Ectodermal cell (in vitro differentiated cells): ENCODE data around the gene FAF1.

ENCODE experiments used
- H3K27ac ChIP-seq: 2 replicates; pipeline ENCODE4 v1.7.0; 2013; ENCODE audit warnings: mild to moderate bottlenecking, low read depth, low read length; ENCODE audit not compliant: insufficient read depth, poor library complexity, severe bottlenecking
- H3K27me3 ChIP-seq: 2 replicates; pipeline ENCODE4 v1.7.0; 2013; ENCODE audit warnings: mild to moderate bottlenecking, low read length; ENCODE audit not compliant: insufficient read depth, control insufficient read depth, poor library complexity, severe bottlenecking
- H3K36me3 ChIP-seq: one replicate; pipeline ENCODE4 v1.7.0; 2013; ENCODE audit warnings: low read length; ENCODE audit not compliant: control insufficient read depth, insufficient read depth
- H3K4me1 ChIP-seq: one replicate; pipeline ENCODE4 v1.7.0; 2013; ENCODE audit warnings: low read length; ENCODE audit not compliant: control insufficient read depth, insufficient read depth
- H3K4me3 ChIP-seq: 2 replicates; pipeline ENCODE4 v1.7.0; 2013; ENCODE audit warnings: low read depth, low read length, control low read depth; ENCODE audit not compliant: insufficient read depth
- H3K9me3 ChIP-seq: 2 replicates; pipeline ENCODE4 v1.7.0; 2013; ENCODE audit warnings: mild to moderate bottlenecking, low read length, moderate library complexity; ENCODE audit not compliant: control insufficient read depth
- WGBS, 2 experiments: methylation state at CpG; one replicate each; pipeline ENCODE4 v1.1.7; 2013; ENCODE audit warnings: missing lambda C conversion rate in 2 of 2; 5-methylcytosine and 5-hydroxymethylcytosine counted together

Gene FAF1

GRCh38 chr1:50462964-50463363, 497.1 kb downstream of the FAF1 start:
- WGBS, 2 experiments = 87 to 92% methylated on average over 2 of the region's 2 CpGs
- no peak overlapping the region for H3K4me3 ChIP-seq
- H3K27me3 ChIP-seq = no peaks in the 10 kb centered on the region
- no peaks in the 10 kb centered on the region for H3K4me1 ChIP-seq
- no peaks in the 10 kb centered on the region for H3K36me3 ChIP-seq
- H3K9me3 ChIP-seq = no peaks in the 10 kb centered on the region
- no peak overlapping the region for H3K27ac ChIP-seq

GRCh38 chr1:50458507-50458906, 501.6 kb downstream of the FAF1 start:
- H3K36me3 ChIP-seq = no peaks in the 10 kb centered on the region
- no peaks in the 10 kb centered on the region for H3K4me1 ChIP-seq
- no peaks in the 10 kb centered on the region for H3K9me3 ChIP-seq
- H3K27ac ChIP-seq = no peak overlapping the region
- 96 to 98% methylated on average over 4 to 5 of the region's 5 CpGs for WGBS, 2 experiments
- no peak overlapping the region for H3K4me3 ChIP-seq
- no peaks in the 10 kb centered on the region for H3K27me3 ChIP-seq

GRCh38 chr1:50454911-50455310, 505.2 kb downstream of the FAF1 start:
- H3K4me1 ChIP-seq = no peaks in the 10 kb centered on the region
- no peaks in the 10 kb centered on the region for H3K27me3 ChIP-seq
- WGBS, 2 experiments = 79 to 93% methylated on average over 1 of the region's 1 CpG
- H3K4me3 ChIP-seq = no peak overlapping the region
- H3K27ac ChIP-seq = no peak overlapping the region
- H3K9me3 ChIP-seq = no peaks in the 10 kb centered on the region
- H3K36me3 ChIP-seq = no peaks in the 10 kb centered on the region

GRCh38 chr1:50453266-50453665, 506.8 kb downstream of the FAF1 start:
- Histone ChIP-seq H3K27ac (no peak overlapping the region), H3K36me3 (no peaks in the 10 kb centered on the region), H3K9me3 (no peaks in the 10 kb centered on the region), H3K4me1 (no peaks in the 10 kb centered on the region), H3K4me3 (no peak overlapping the region), H3K27me3 (no peaks in the 10 kb centered on the region)
- 70 to 73% methylated on average over 6 to 7 of the region's 7 CpGs for WGBS, 2 experiments

DNA sequence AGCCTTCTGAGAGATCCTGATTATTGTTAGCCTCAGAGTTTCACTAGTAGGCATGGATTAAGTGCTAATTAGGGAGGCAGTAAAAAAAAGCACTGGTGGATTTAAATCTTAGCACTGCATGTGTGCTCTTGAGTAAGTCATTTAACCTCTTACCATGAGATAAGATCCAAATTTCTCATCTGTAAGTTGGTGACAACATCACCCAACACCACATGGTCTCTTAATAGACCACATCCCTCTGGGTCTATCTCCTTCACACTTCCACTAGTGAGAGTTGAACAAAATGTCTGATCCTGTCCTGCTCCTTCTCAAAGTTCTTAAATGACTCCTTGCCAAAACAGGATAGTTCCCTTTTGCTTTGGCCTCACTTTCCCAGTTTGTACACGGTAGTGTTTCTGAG, 507.4 kb downstream of the FAF1 start:
- no peaks in the 10 kb centered on the region for H3K36me3 ChIP-seq
- 84 to 100% methylated on average over 1 of the region's 1 CpG for WGBS, 2 experiments

GRCh38 chr1:50450861-50451653, 509.0 kb downstream of the FAF1 start:
- Histone ChIP-seq H3K27ac (no peak overlapping the region), H3K4me3 (no peak overlapping the region), H3K4me1 (no peaks in the 10 kb centered on the region), H3K36me3 (no peaks in the 10 kb centered on the region), H3K9me3 (no peaks in the 10 kb centered on the region), H3K27me3 (no peaks in the 10 kb centered on the region)
- WGBS, 2 experiments = 85% methylated on average over 3 of the region's 4 CpGs

More for the DNA sequence above, 507.4 kb downstream of the FAF1 start:
- H3K4me3 ChIP-seq = no peak overlapping the region
- no peaks in the 10 kb centered on the region for H3K4me1 ChIP-seq
- H3K27ac ChIP-seq = no peak overlapping the region
- no peaks in the 10 kb centered on the region for H3K9me3 ChIP-seq
- H3K27me3 ChIP-seq = no peaks in the 10 kb centered on the region

- Histone ChIP-seq H3K36me3 (no peaks in the 10 kb centered on the region), H3K27ac (no peak overlapping the region), H3K4me3 (no peak overlapping the region), H3K4me1 (no peaks in the 10 kb centered on the region), H3K9me3 (no peaks in the 10 kb centered on the region), H3K27me3 (no peaks in the 10 kb centered on the region)
- 100% methylated on average over 1 of the region's 1 CpG; no CpG with 5 or more reads in 1 of the 2 experiments for WGBS, 2 experiments
Measured at GRCh38 chr1:50447961-50448360, 512.1 kb downstream of the FAF1 start.

DNA sequence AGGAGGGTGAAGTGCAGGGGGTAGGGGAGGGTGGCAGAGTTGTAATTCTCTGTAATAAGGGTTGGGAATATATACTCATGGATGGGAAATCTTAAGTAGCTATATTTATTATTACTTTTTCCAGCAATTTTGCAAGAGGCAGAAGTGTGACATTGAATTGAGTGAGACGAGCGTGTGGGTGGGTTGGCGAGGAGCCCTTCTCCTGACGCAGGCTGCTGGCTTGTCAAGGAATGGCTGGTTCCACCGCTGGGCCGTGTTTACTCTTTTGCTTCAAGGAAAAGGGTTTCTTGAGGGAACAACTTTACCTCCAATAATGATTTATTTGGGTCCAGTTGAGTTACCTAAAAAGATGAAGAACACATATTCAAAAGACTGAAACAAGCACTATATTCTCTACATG, 518.9 kb downstream of the FAF1 start:
- Histone ChIP-seq H3K9me3 (no peaks in the 10 kb centered on the region), H3K27ac (no peak overlapping the region), H3K36me3 (peaks cover 5% of the 10 kb centered on the region), H3K27me3 (no peaks in the 10 kb centered on the region), H3K4me1 (no peaks in the 10 kb centered on the region), H3K4me3 (no peak overlapping the region)
- WGBS, 2 experiments = 93 to 97% methylated on average over 6 of the region's 6 CpGs

DNA sequence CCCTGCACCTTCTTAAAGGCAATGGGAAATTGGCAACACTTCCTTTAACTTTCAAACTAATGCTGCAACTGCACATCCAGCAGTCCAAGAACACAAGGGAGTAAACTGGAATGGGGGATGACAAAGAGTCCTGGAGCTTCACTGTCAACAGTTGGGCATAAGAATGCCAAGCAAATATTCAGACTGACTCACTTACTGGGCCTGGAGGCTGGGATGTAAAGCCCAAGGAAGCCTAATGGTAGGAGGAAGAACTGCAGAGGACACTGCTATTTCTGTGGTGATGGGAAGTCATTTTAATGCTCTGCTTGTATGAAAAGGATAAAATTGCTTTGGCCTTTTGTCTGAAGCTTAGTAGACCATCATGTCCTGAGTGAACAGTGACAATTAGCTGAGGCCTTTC, 521.1 kb downstream of the FAF1 start:
- Histone ChIP-seq H3K9me3 (no peaks in the 10 kb centered on the region), H3K4me1 (no peaks in the 10 kb centered on the region), H3K4me3 (no peak overlapping the region), H3K27me3 (peaks cover 7% of the 10 kb centered on the region), H3K27ac (no peak overlapping the region), H3K36me3 (peaks cover 5% of the 10 kb centered on the region)

DNA sequence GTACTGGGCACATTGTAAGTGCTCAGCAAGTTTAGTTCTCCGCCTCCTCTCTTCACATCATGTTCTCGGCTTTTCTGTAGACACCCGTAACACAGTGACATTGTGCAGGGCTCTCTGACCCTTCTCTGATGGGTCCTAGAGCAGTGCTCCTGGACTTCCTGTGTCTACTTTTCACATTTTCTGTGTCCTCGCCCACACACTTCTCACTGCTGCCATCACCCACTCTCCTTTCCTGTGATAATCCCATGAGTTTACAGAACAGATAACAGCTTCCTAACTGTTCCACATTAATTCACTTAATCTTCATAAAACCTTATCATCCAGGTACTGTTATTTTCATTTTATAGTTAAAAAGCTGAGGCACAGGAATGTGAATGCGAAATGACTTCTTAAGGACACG, 523.6 kb downstream of the FAF1 start:
- Histone ChIP-seq H3K27ac (no peak overlapping the region), H3K4me1 (no peaks in the 10 kb centered on the region), H3K4me3 (no peak overlapping the region), H3K36me3 (peaks cover 5% of the 10 kb centered on the region), H3K27me3 (peaks cover 31% of the 10 kb centered on the region), H3K9me3 (no peaks in the 10 kb centered on the region)
- 89 to 91% methylated on average over 6 of the region's 6 CpGs for WGBS, 2 experiments
